Stomach smooth muscle (tissue), 2 donors: ENCODE results near the gene PTBP3.

Experiments
- H3K27ac ChIP-seq: one replicate; pipeline ENCODE4 v1.7.0; 2013; ENCODE audit warnings: mild to moderate bottlenecking, low read length, inconsistent platforms
- H3K27me3 ChIP-seq, 2 donors: one replicate each; pipeline ENCODE4 v1.7.0; 2013; ENCODE audit warnings: low read length in 2 of 2; ENCODE audit not compliant: insufficient read depth in 2 of 2, control insufficient read depth in 1 of 2
- H3K36me3 ChIP-seq, 2 donors: one replicate each; pipeline ENCODE4 v1.7.0; 2013; ENCODE audit warnings: low read length in 2 of 2; ENCODE audit not compliant: control insufficient read depth in 2 of 2, insufficient read depth in 2 of 2
- H3K4me1 ChIP-seq: one replicate; pipeline ENCODE4 v1.7.0; 2013; ENCODE audit warnings: low read length; ENCODE audit not compliant: control insufficient read depth, insufficient read depth
- H3K4me3 ChIP-seq, 2 donors: one replicate each; pipeline ENCODE4 v1.7.0; 2013; ENCODE audit warnings: low read length in 2 of 2
- H3K9ac ChIP-seq, 2 donors: one replicate each; pipeline ENCODE4 v1.7.0; 2013; ENCODE audit warnings: low read length in 2 of 2, mild to moderate bottlenecking in 1 of 2
- H3K9me3 ChIP-seq, 2 donors: one replicate each; pipeline ENCODE4 v1.7.0; 2013; ENCODE audit warnings: low read length in 2 of 2; ENCODE audit not compliant: control insufficient read depth in 2 of 2
- donor health status: healthy.
- donor health status: Pancreatic carcinoma.

Gene PTBP3

GRCh38 chr9:112170968-112171367 is 162.5 kb downstream of the PTBP3 start:
- no peak overlapping the region for H3K27ac ChIP-seq
- H3K9me3 ChIP-seq: no peaks in the 10 kb centered on the region

DNA sequence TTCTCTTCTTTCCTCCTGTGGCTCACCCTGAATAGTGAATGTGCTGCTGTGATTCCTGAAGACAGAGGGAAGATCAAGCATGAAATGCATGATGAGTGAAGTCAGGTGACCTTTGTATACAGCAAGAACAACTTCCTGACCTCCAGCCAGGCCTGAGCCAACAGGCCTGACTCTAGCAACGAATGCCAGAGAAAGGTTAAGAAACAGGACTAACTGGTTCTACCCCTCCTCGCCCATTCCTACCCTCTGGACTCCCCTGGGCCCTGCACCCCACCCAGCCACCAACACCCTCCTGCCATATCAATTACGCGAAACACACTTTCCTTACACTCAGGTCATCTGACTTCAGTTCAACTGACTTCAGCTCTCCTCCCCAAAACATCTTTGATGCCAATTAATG is 163.2 kb downstream of the PTBP3 start:
- Histone ChIP-seq H3K27me3 (peaks cover 4% of the 10 kb centered on the region in 2 donors), H3K9ac (no peak overlapping the region), H3K4me3 (no peak overlapping the region), H3K27ac (no peak overlapping the region), H3K36me3 (no peaks in the 10 kb centered on the region), H3K4me1 (peaks cover 3% of the 10 kb centered on the region), H3K9me3 (no peaks in the 10 kb centered on the region)

More at GRCh38 chr9:112170968-112171367, 162.5 kb downstream of the PTBP3 start:
- H3K27me3 ChIP-seq: peaks cover 9 to 10% of the 10 kb centered on the region in 2 donors
- H3K9ac ChIP-seq: no peak overlapping the region
- no peak overlapping the region for H3K4me3 ChIP-seq
- no peaks in the 10 kb centered on the region for H3K36me3 ChIP-seq
- peaks cover 1% of the 10 kb centered on the region for H3K4me1 ChIP-seq

GRCh38 chr9:112169368-112169767 is 164.1 kb downstream of the PTBP3 start:
- peaks cover 3% of the 10 kb centered on the region for H3K4me1 ChIP-seq
- no peak overlapping the region for H3K4me3 ChIP-seq
- no peaks in the 10 kb centered on the region for H3K36me3 ChIP-seq
- peaks cover 0 to 4% of the 10 kb centered on the region in 2 donors for H3K27me3 ChIP-seq
- no peak overlapping the region for H3K27ac ChIP-seq
- H3K9ac ChIP-seq: no peak overlapping the region
- H3K9me3 ChIP-seq: no peaks in the 10 kb centered on the region

DNA sequence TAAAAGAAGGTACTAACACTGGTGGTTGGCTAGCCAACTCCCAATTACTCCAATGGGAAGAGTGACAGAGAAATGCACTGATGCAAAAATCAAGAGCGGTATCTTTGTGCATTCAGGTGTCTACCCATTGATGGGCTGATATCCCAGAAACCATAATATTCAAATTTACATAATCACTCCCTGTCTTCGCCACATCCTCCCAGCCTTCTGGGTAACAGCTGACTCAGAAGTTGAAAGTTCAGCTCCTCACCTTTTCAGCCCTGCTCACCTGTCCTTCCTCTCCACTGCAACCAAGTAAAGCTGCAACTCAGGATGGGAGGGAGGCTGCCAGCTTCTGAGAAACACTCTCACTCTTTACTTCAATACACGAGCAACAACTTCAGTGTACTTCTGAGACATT is 165.2 kb downstream of the PTBP3 start:
- Histone ChIP-seq H3K27ac (no peak overlapping the region), H3K9ac (no peak overlapping the region), H3K4me1 (peaks cover 3% of the 10 kb centered on the region), H3K4me3 (no peak overlapping the region), H3K27me3 (no peaks in the 10 kb centered on the region), H3K36me3 (no peaks in the 10 kb centered on the region), H3K9me3 (no peaks in the 10 kb centered on the region)
